Activated CD8-positive, alpha-beta T cell treated with anti-CD3 and anti-CD28 coated beads, Interleukin-2, amount 10 ng/mL, durations not matched to agents 7 days and 5 days (primary cell): ENCODE results near the gene LRRC61. TPM values are rescaled to one million over a fixed set of nuclear protein-coding genes. Genes with fewer than 3 reads are reported as not detected.

Experiments
- ATAC-seq: fragments of 150-1000 bp; cut with Tn5 transposase; one replicate; pipeline ENCODE4 v1.10.0; 2021; ENCODE audit warnings: moderate library complexity
- CTCF ChIA-PET: fragments of 350-600 bp; sonication (Branson Sonifier 250); formaldehyde crosslinking; loops from one replicate; lab custom pipeline; 2021; ENCODE audit warnings: antibody characterized with exemption; lab: Charles Lee
- POLR2A ChIA-PET: fragments of 350-600 bp; sonication (Branson Sonifier 250); formaldehyde crosslinking; loops from one replicate; lab custom pipeline; 2021; ENCODE audit warnings: antibody characterized with exemption; lab: Charles Lee
- DNase-seq: peaks from one replicate; pipeline ENCODE4 v3.0.0-alpha.2; 2020
- H3K27ac Mint-ChIP-seq: one replicate; pipeline ENCODE4 v1.8.0; 2021; ENCODE audit warnings: mild to moderate bottlenecking, mixed read lengths
- H3K27me3 Mint-ChIP-seq: one replicate; pipeline ENCODE4 v1.8.0; 2021; ENCODE audit warnings: low read depth, mixed read lengths
- H3K36me3 Mint-ChIP-seq: one replicate; pipeline ENCODE4 v1.8.0; 2021; ENCODE audit warnings: low read depth, mixed read lengths
- H3K4me1 Mint-ChIP-seq: one replicate; pipeline ENCODE4 v1.8.0; 2021; ENCODE audit warnings: low read depth, mixed read lengths
- H3K4me3 Mint-ChIP-seq: one replicate; pipeline ENCODE4 v1.8.0; 2021; ENCODE audit warnings: mild to moderate bottlenecking, mixed read lengths
- H3K9me3 Mint-ChIP-seq: one replicate; pipeline ENCODE4 v1.8.0; 2022; ENCODE audit warnings: mixed read lengths; ENCODE audit not compliant: insufficient read depth
- total RNA-seq, 2 experiments: library from RNA; stranded (reverse); gene quantifications; one replicate each; pipeline ENCODE4 v1.2.3, GENCODE V29; 2021

LRRC61 gene
- total RNA-seq, 2 experiments from 2014 or later = 21.0 to 21.4 TPM

DNA sequence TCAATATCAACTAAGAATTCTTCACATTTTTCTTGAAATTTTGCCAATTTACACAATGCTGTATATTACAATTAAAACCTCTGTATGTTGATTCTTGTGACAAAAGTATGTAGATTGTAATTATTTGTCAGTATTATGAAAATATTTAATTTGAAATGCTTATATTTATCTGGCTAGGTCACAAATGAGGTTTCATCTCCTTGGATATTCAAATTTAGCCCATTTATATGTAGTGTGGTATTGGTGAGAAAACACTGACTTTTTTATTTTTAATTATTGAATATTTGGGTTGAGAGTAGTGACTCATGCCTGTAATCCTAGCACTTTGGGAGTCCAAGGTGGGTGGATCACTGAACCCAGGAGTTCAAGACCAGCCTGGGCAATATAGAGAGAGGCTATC lies 21.1 kb downstream of the LRRC61 start:
- Mint-ChIP-seq H3K36me3 (peaks cover 5% of the 10 kb centered on the region), H3K4me3 (no peak overlapping the region), H3K4me1 (peaks cover 12% of the 10 kb centered on the region), H3K27me3 (peaks cover 35% of the 10 kb centered on the region), H3K27ac (no peak overlapping the region), H3K9me3 (no peaks in the 10 kb centered on the region)
- ChIA-PET CTCF (interaction anchor here (2.1 kb wide), 1 partner anchor 11 kb away, joined by 7 read pairs; no protein-coding TSS in a partner anchor), POLR2A (no interaction called here)
- DNase-seq (no peak), ATAC-seq (no peak)

DNA sequence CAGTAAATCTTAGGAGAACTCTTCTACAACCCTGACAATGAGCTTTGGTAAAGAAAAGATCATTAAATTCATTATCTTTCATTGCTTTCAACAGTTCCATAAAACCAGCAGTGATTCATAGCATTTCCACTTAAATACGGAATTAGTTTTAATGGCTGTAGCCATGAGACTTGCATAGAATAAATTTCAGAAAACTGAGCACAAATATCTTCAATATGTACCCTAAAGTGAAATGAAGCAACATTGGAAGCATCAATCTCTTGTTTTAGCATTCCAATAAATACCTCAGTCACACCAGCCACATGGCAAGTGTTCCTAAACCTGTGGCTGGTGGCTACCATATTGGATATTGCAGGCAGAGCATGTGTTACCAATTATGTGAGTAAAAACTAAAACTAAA lies 21.9 kb downstream of the LRRC61 start:
- no peak for ATAC-seq
- CTCF ChIA-PET = interaction anchor here (1.2 to 1.3 kb wide), 2 partner anchors 9 to 434 kb away, joined by 3 read pairs; no protein-coding TSS in a partner anchor
- no peak overlapping the region for H3K4me3 Mint-ChIP-seq
- no peak overlapping the region for H3K27ac Mint-ChIP-seq
- peaks cover 30% of the 10 kb centered on the region for H3K27me3 Mint-ChIP-seq
- POLR2A ChIA-PET = no interaction called here
- H3K9me3 Mint-ChIP-seq = no peaks in the 10 kb centered on the region
- no peak for DNase-seq
- peaks cover 5% of the 10 kb centered on the region for H3K36me3 Mint-ChIP-seq
- H3K4me1 Mint-ChIP-seq = peaks cover 5% of the 10 kb centered on the region

DNA sequence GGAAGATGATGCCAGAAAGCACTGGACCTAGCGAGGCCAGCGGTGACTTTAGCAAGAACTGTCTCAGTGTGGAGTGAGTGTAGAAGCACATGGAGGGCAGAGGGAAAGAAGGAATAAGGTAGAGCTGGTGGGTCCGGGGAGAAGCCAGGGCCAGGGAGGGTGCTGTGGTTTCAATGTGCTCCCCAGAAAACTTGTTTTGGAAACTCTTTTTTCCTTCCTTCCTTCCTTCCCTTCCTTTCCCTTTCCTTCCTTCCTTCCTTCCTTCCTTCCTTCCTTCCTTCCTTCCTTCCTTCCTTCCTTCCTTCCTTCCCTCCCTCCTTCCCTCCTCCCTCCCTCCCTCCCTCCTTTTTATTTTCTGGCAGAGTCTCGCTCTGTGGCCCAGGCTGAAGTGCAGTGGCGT lies 23.8 kb downstream of the LRRC61 start:
- H3K27ac Mint-ChIP-seq = no peak overlapping the region
- DNase-seq = no peak
- H3K4me3 Mint-ChIP-seq = no peak overlapping the region
- H3K4me1 Mint-ChIP-seq = no peaks in the 10 kb centered on the region
- no peaks in the 10 kb centered on the region for H3K9me3 Mint-ChIP-seq
- ChIA-PET POLR2A (no interaction called here), CTCF (interaction anchor here (1.1 to 3.1 kb wide), 2 partner anchors 9 to 15 kb away, joined by 3 to 9 read pairs; no protein-coding TSS in a partner anchor)
- no peak for ATAC-seq
- H3K36me3 Mint-ChIP-seq = peaks cover 4% of the 10 kb centered on the region
- H3K27me3 Mint-ChIP-seq = peaks cover 24% of the 10 kb centered on the region

DNA sequence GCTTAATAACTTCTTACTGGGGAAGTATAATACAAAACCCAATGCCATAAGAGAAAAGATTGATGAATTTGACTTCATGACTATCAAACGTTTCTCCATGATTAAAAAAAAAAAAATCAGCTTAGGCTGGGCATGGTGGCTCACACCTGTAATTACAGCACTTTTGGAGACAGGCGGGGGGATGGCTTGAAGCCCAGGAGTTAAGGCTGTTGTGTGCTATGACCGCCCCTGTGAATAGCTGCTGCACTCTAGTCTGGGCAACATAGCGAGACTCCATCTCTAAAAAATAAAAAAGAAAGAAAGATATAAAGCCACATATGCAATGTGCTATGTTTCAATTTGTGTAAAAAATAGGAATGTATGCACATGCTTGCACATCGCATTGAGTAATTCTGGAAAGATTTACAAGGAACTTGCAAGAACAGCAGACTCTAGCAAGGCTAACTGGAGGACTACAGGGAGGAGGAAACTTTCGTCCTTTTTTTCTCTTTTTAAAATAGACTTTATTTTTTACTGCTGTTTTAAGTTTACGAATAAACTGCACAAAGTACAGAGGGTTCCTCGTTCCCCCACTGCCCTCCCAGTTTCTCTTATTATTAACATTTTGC lies 28.5 kb downstream of the LRRC61 start:
- ChIA-PET POLR2A (no interaction called here), CTCF (no interaction called here)
- ATAC-seq (no peak), DNase-seq (no peak)
- H3K27ac Mint-ChIP-seq = no peak overlapping the region
- H3K9me3 Mint-ChIP-seq = no peaks in the 10 kb centered on the region
- peaks cover 7% of the 10 kb centered on the region for H3K4me1 Mint-ChIP-seq
- peaks cover 7% of the 10 kb centered on the region for H3K27me3 Mint-ChIP-seq
- H3K36me3 Mint-ChIP-seq = no peaks in the 10 kb centered on the region
- no peak overlapping the region for H3K4me3 Mint-ChIP-seq

DNA sequence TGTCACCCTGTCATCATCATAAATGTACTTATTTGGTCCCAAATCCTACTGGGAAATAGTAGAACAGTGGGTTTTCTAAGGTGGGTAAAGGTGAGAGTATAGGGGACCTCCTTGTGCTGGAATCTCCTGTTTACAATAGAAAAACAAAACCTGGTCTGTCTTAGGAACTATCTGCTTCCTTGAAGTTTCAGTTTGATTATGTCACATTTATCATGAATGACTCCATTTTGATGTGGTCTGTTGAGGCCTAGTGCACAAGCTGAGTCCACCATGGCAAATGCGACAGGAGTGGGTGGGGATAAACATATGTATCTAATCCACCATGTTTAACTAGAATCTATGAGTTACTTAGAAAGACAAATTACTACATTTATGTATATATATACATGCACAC lies 32.5 kb downstream of the LRRC61 start:
- ChIA-PET CTCF (interaction anchor here (0.6 to 4.8 kb wide), 18 partner anchors 9 to 401 kb away, joined by 3 to 36 read pairs (median 7); partner anchors contain the start of genes REPIN1 and ZNF775), POLR2A (interaction anchor here (1.2 kb wide), 1 partner anchor 22 kb away, joined by 3 read pairs; no protein-coding TSS in a partner anchor)
- ATAC-seq = no peak

DNA sequence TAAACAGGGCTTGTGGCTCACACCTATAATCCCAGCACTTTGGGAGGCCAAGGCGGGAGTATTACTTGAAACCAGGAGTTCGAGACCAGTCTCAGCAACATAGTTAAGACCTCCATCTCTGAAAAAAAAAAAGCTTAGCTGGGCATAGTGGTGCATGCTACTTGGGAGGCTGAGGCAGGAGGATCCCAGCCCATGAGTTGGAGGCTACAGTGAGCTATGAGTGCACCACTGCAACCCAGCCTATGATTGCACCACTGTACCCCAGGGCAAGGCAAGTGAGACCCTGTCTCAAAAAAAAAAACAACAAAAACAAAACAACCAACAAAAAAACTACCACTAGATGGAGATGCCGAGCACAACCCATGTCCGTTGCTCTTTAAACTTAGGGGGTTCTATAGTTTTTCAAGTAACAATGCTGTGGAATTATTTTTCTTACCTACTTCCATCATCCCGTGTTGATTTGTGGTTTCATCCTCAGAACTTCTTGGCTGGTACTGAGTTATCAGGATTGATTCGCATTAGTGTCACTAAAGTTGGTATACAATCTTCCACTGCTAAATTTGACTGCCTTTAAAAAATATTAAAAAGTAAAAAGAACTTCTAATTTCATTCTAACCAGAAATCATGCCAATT lies 33.2 kb downstream of the LRRC61 start:
- H3K4me1 Mint-ChIP-seq = peaks cover 41% of the 10 kb centered on the region
- peaks cover 7% of the 10 kb centered on the region for H3K27me3 Mint-ChIP-seq
- H3K4me3 Mint-ChIP-seq = no peak overlapping the region
- ChIA-PET CTCF (interaction anchor here (0.7 to 4.8 kb wide), 17 partner anchors 8 to 431 kb away, joined by 3 to 36 read pairs (median 7); partner anchors contain the start of genes REPIN1 and ZNF775), POLR2A (interaction anchor here (0.6 to 1.2 kb wide), 2 partner anchors 22 to 27 kb away, joined by 3 to 4 read pairs; no protein-coding TSS in a partner anchor)
- H3K9me3 Mint-ChIP-seq = no peaks in the 10 kb centered on the region
- ATAC-seq (no peak), DNase-seq (peak; percentile 45)
- H3K27ac Mint-ChIP-seq = peak overlapping the region; percentile 25
- peaks cover 3% of the 10 kb centered on the region for H3K36me3 Mint-ChIP-seq

More for the DNA sequence above, 32.5 kb downstream of the LRRC61 start:
- no peak overlapping the region for H3K27ac Mint-ChIP-seq
- DNase-seq = no peak
- no peaks in the 10 kb centered on the region for H3K9me3 Mint-ChIP-seq
- H3K4me1 Mint-ChIP-seq = peaks cover 41% of the 10 kb centered on the region
- no peak overlapping the region for H3K4me3 Mint-ChIP-seq
- peaks cover 7% of the 10 kb centered on the region for H3K27me3 Mint-ChIP-seq
- H3K36me3 Mint-ChIP-seq = peaks cover 3% of the 10 kb centered on the region

DNA sequence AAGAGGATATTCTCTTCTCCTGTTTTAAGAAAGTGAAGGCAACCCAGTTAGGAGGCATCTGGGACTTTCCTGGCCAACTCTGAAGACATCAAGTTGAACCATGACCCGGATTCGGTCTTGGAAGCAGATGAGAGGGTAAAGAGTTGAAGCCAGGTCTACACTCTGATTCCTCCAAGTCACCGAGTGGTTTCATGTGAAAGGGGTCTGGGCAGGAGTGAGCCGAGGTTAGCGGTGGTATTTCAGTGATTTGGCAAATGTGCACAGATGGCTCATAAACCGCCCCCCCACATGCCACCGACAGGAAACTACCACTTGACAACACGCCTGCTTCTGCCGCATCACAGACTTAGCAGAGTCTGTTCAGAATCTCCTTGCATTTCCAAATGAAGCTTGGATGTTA lies 34.1 kb downstream of the LRRC61 start:
- peak; percentile 86 for ATAC-seq
- ChIA-PET POLR2A (interaction anchor here (1.0 to 1.5 kb wide), 4 partner anchors 9 to 50 kb away, joined by 3 to 6 read pairs (median 4); no protein-coding TSS in a partner anchor), CTCF (interaction anchor here (0.6 to 4.8 kb wide), 15 partner anchors 9 to 398 kb away, joined by 3 to 36 read pairs (median 5); partner anchors contain the start of genes REPIN1 and ZNF775)
- peaks cover 5% of the 10 kb centered on the region for H3K27me3 Mint-ChIP-seq
- H3K4me3 Mint-ChIP-seq = peak overlapping the region; percentile 51
- H3K27ac Mint-ChIP-seq = peak overlapping the region; percentile 84
- H3K4me1 Mint-ChIP-seq = peaks cover 41% of the 10 kb centered on the region
- peak; percentile 85 for DNase-seq
- peaks cover 3% of the 10 kb centered on the region for H3K36me3 Mint-ChIP-seq
- no peaks in the 10 kb centered on the region for H3K9me3 Mint-ChIP-seq

DNA sequence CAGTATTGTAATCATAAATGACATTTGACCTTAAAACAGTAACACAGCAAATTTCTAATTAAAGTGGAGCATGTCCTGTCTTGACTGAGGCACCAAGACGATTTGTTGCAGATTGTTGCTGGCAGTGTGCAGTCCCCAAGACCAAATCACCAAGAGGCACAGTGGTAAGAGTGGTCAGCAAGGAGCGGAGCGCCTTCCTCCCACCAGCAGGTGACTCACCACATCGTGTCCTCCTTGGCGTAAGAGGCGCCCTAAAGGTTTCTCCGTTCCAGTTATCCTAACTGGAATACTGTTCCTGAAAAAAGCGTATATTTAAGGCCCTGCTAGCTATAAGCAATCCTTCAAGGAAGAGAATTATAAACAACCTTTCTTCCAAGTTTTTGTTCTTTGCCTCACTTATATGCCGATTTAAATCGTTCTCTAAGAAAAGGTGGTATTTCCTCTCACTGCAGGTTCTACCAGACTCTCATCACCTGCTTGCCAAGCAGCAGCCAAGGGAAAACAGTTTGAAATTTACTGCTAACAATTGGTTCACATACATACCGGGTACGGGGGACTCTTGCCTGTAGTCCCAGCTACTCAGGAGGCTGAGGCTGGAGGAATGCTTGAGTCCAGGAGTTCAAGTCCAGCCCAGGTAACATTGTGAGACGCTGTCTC lies 34.7 kb downstream of the LRRC61 start:
- peaks cover 4% of the 10 kb centered on the region for H3K27me3 Mint-ChIP-seq
- POLR2A ChIA-PET = interaction anchor here (0.7 to 1.5 kb wide), 6 partner anchors 8 to 60 kb away, joined by 3 to 6 read pairs (median 4); partner anchors contain the start of gene REPIN1
- ATAC-seq = peak; percentile 53

DNA sequence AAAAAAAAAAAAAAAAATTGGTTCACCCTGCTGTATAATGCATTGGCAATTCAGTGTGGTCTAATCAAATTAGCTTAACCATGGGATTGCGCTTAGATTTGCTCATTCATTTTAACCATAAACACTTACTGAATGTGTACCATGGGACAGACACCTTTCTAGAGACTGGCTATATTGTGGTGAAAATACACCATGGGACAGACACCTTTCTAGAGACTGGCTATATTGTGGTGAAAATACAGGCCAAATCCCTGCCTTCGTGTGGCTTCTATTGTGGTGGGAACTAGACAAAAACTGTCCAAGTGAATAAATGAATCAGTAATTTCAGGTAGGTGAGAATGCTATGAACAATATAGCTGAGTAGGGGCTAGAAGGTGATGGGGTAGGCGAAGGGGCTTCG lies 35.3 kb downstream of the LRRC61 start:
- peaks cover 3% of the 10 kb centered on the region for H3K36me3 Mint-ChIP-seq
- no peak overlapping the region for H3K4me3 Mint-ChIP-seq
- DNase-seq (no peak), ATAC-seq (peak; percentile 24)
- H3K27me3 Mint-ChIP-seq = peaks cover 4% of the 10 kb centered on the region
- POLR2A ChIA-PET = interaction anchor here (0.7 to 1.5 kb wide), 6 partner anchors 10 to 60 kb away, joined by 3 to 6 read pairs (median 4); partner anchors contain the start of gene REPIN1
- H3K9me3 Mint-ChIP-seq = no peaks in the 10 kb centered on the region
- CTCF ChIA-PET = interaction anchor here (0.6 to 4.8 kb wide), 11 partner anchors 8 to 815 kb away, joined by 3 to 36 read pairs (median 4); partner anchors contain the start of genes REPIN1 and ZNF775
- H3K4me1 Mint-ChIP-seq = peaks cover 42% of the 10 kb centered on the region
- H3K27ac Mint-ChIP-seq = no peak overlapping the region

More for the DNA sequence above, 34.7 kb downstream of the LRRC61 start:
- CTCF ChIA-PET = interaction anchor here (0.6 to 4.8 kb wide), 15 partner anchors 9 to 815 kb away, joined by 3 to 36 read pairs (median 4); partner anchors contain the start of genes REPIN1 and ZNF775
- no peaks in the 10 kb centered on the region for H3K9me3 Mint-ChIP-seq
- peak overlapping the region; percentile 84 for H3K27ac Mint-ChIP-seq
- peaks cover 3% of the 10 kb centered on the region for H3K36me3 Mint-ChIP-seq
- H3K4me1 Mint-ChIP-seq = peaks cover 42% of the 10 kb centered on the region
- peak overlapping the region; percentile 51 for H3K4me3 Mint-ChIP-seq
- peak; percentile 42 for DNase-seq

DNA sequence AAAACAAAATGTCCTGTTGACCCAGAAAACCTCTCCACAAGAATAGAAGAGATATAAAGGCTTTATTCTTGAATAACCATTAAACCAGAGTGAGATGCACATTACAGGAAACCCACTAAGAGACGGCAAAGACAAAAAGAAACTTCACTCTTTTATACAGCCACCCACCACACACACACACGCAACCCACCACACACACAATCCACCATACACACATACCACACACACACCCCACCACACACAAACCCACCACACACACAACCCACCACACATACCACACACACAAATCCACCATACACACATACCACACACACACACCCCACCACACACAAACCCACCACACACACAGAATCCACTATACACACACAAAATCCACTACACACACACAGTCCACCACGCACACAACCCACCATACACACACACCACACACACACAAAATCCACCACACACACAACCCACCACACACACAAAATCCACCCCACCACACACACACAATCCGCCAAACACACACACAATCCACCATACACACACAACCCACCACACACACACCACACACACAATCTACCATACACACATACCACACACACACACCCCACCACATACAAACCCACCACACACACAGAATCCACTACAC lies 36.0 kb downstream of the LRRC61 start:
- H3K4me1 Mint-ChIP-seq = peaks cover 47% of the 10 kb centered on the region
- POLR2A ChIA-PET = interaction anchor here (0.8 to 1.5 kb wide), 3 partner anchors 9 to 25 kb away, joined by 3 to 6 read pairs (median 4); partner anchors contain the start of gene REPIN1
- H3K27me3 Mint-ChIP-seq = peaks cover 4% of the 10 kb centered on the region
- no peaks in the 10 kb centered on the region for H3K9me3 Mint-ChIP-seq
- CTCF ChIA-PET = interaction anchor here (0.8 to 4.8 kb wide), 6 partner anchors 10 to 604 kb away, joined by 3 to 36 read pairs (median 10); partner anchors contain the start of genes REPIN1 and ZNF775
- peak; percentile 14 for ATAC-seq
- no peak overlapping the region for H3K4me3 Mint-ChIP-seq
- peak overlapping the region; percentile 73 for H3K27ac Mint-ChIP-seq
- H3K36me3 Mint-ChIP-seq = peaks cover 3% of the 10 kb centered on the region
- DNase-seq = no peak
